Skeletal muscle satellite cell (primary cell): ENCODE data around the gene CRABP2.
A peak's percentile ranks its signal among the peaks of the same experiment; 100 is the strongest.

Experiments
- H3K27me3 ChIP-seq: 2 replicates; pipeline ENCODE4 v1.7.0; 2013; ENCODE audit warnings: low read length; ENCODE audit not compliant: control insufficient read depth, insufficient read depth
- H3K36me3 ChIP-seq: 2 replicates; pipeline ENCODE4 v1.7.0; 2013; ENCODE audit warnings: mild to moderate bottlenecking, control low read depth, low read length; ENCODE audit not compliant: insufficient read depth
- H3K4me1 ChIP-seq: 2 replicates; pipeline ENCODE4 v1.7.0; 2013; ENCODE audit warnings: low read length; ENCODE audit not compliant: control insufficient read depth, insufficient read depth
- H3K4me2 ChIP-seq: 2 replicates; pipeline ENCODE4 v1.7.0; 2013; ENCODE audit warnings: mild to moderate bottlenecking, low read length
- H3K4me3 ChIP-seq: 2 replicates; pipeline ENCODE4 v1.7.0; 2013; ENCODE audit warnings: low read length
- H3K9ac ChIP-seq: 2 replicates; pipeline ENCODE4 v1.7.0; 2013; ENCODE audit warnings: mild to moderate bottlenecking, low read depth, low read length, moderate library complexity
- H3K9me3 ChIP-seq: replicated peaks from 2 replicates; pipeline ENCODE4 v1.7.0; 2013; ENCODE audit warnings: mild to moderate bottlenecking, control low read depth, low read length

Gene CRABP2

GRCh38 chr1:156670359-156670758, 35.0 kb downstream of the CRABP2 start:
- no peak overlapping the region for H3K4me2 ChIP-seq
- no peak overlapping the region for H3K9ac ChIP-seq
- H3K4me1 ChIP-seq = peaks cover 35% of the 10 kb centered on the region
- H3K4me3 ChIP-seq = no peak overlapping the region
- no peaks in the 10 kb centered on the region for H3K9me3 ChIP-seq
- peaks cover 14% of the 10 kb centered on the region for H3K36me3 ChIP-seq
- peaks cover 8% of the 10 kb centered on the region for H3K27me3 ChIP-seq

GRCh38 chr1:156669794-156670193, 35.6 kb downstream of the CRABP2 start:
- Histone ChIP-seq H3K4me2 (no peak overlapping the region), H3K9me3 (no peaks in the 10 kb centered on the region), H3K9ac (no peak overlapping the region), H3K4me3 (no peak overlapping the region), H3K4me1 (peaks cover 35% of the 10 kb centered on the region), H3K27me3 (peaks cover 8% of the 10 kb centered on the region), H3K36me3 (peaks cover 14% of the 10 kb centered on the region)

GRCh38 chr1:156668801-156669637, 36.4 kb downstream of the CRABP2 start:
- H3K4me3 ChIP-seq = no peak overlapping the region
- no peak overlapping the region for H3K9ac ChIP-seq
- no peaks in the 10 kb centered on the region for H3K9me3 ChIP-seq
- no peak overlapping the region for H3K4me2 ChIP-seq
- peaks cover 14% of the 10 kb centered on the region for H3K36me3 ChIP-seq
- peaks cover 35% of the 10 kb centered on the region for H3K4me1 ChIP-seq
- peaks cover 8% of the 10 kb centered on the region for H3K27me3 ChIP-seq

- H3K4me1 ChIP-seq = peaks cover 35% of the 10 kb centered on the region
- H3K36me3 ChIP-seq = peaks cover 14% of the 10 kb centered on the region
- H3K27me3 ChIP-seq = peaks cover 8% of the 10 kb centered on the region
- no peak overlapping the region for H3K4me3 ChIP-seq
- no peak overlapping the region for H3K4me2 ChIP-seq
- H3K9me3 ChIP-seq = no peaks in the 10 kb centered on the region
- no peak overlapping the region for H3K9ac ChIP-seq
Observed at GRCh38 chr1:156667968-156668709, 37.2 kb downstream of the CRABP2 start.

- H3K9ac ChIP-seq = no peak overlapping the region
- H3K4me3 ChIP-seq = no peak overlapping the region
- H3K27me3 ChIP-seq = peaks cover 8% of the 10 kb centered on the region
- H3K9me3 ChIP-seq = no peaks in the 10 kb centered on the region
- peaks cover 9% of the 10 kb centered on the region for H3K36me3 ChIP-seq
- H3K4me2 ChIP-seq = no peak overlapping the region
- H3K4me1 ChIP-seq = peaks cover 41% of the 10 kb centered on the region
Observed at GRCh38 chr1:156667610-156667967, 37.8 kb downstream of the CRABP2 start.

- no peak overlapping the region for H3K9ac ChIP-seq
- peaks cover 6% of the 10 kb centered on the region for H3K27me3 ChIP-seq
- no peak overlapping the region for H3K4me3 ChIP-seq
- H3K4me1 ChIP-seq = peaks cover 46% of the 10 kb centered on the region
- no peaks in the 10 kb centered on the region for H3K9me3 ChIP-seq
- H3K4me2 ChIP-seq = no peak overlapping the region
- H3K36me3 ChIP-seq = peaks cover 8% of the 10 kb centered on the region
Observed at GRCh38 chr1:156666862-156667609, 38.3 kb downstream of the CRABP2 start.

GRCh38 chr1:156665539-156665938, 39.8 kb downstream of the CRABP2 start:
- Histone ChIP-seq H3K9me3 (no peaks in the 10 kb centered on the region), H3K4me2 (peak overlapping the region; percentile 70), H3K27me3 (no peaks in the 10 kb centered on the region), H3K36me3 (no peaks in the 10 kb centered on the region), H3K4me1 (peaks cover 61% of the 10 kb centered on the region), H3K9ac (peak overlapping the region; percentile 77), H3K4me3 (no peak overlapping the region)

- peak overlapping the region; percentile 77 for H3K9ac ChIP-seq
- H3K27me3 ChIP-seq = no peaks in the 10 kb centered on the region
Observed at GRCh38 chr1:156664767-156665411, 40.5 kb downstream of the CRABP2 start.

GRCh38 chr1:156664046-156664766, 41.2 kb downstream of the CRABP2 start:
- Histone ChIP-seq H3K4me3 (peak overlapping the region; percentile 56), H3K36me3 (no peaks in the 10 kb centered on the region), H3K9ac (peak overlapping the region; percentile 77), H3K4me1 (peaks cover 72% of the 10 kb centered on the region), H3K9me3 (no peaks in the 10 kb centered on the region), H3K4me2 (peak overlapping the region; percentile 70), H3K27me3 (no peaks in the 10 kb centered on the region)

More at GRCh38 chr1:156664767-156665411, 40.5 kb downstream of the CRABP2 start:
- Histone ChIP-seq H3K4me2 (peak overlapping the region; percentile 70), H3K9me3 (no peaks in the 10 kb centered on the region), H3K36me3 (no peaks in the 10 kb centered on the region), H3K4me1 (peaks cover 66% of the 10 kb centered on the region), H3K4me3 (peak overlapping the region; percentile 56)

GRCh38 chr1:156663178-156663577, 42.2 kb downstream of the CRABP2 start:
- no peaks in the 10 kb centered on the region for H3K9me3 ChIP-seq
- no peaks in the 10 kb centered on the region for H3K36me3 ChIP-seq
- peak overlapping the region; percentile 77 for H3K9ac ChIP-seq
- H3K27me3 ChIP-seq = no peaks in the 10 kb centered on the region
- H3K4me3 ChIP-seq = no peak overlapping the region
- H3K4me2 ChIP-seq = peak overlapping the region; percentile 38
- peaks cover 73% of the 10 kb centered on the region for H3K4me1 ChIP-seq
